Measurements from ENCODE around the gene AIM2.

- TF ChIP-seq ATF7 (IDR thresholded peaks at IDR 0.05; ENCODE audit: low read depth): no peak
- TF ChIP-seq POLR2A (IDR thresholded peaks at IDR 0.05; ENCODE audit: low read depth, low read length): no peak
- no peak for TF ChIP-seq MYC (IDR thresholded peaks at IDR 0.05; ENCODE audit: insufficient read depth, insufficient read length, insufficient replicate concordance, low read length, severe bottlenecking)
These were observed 24.0 kb upstream of the AIM2 start for GRCh38 chr1:159100589-159100988.

Data from GM12878 (cell line).